GM21423 (cell line): ENCODE measurements around the gene LPP.
"Not testable (repeated sequence)": the region's sequence is repeated elsewhere in the genome, so short reads cannot be mapped to it uniquely, and the experiment has no call there.

ENCODE experiments used
- ATAC-seq: cut with Tn5 transposase; IDR thresholded peaks from one replicate; pipeline ENCODE4 v1.9.1; 2021; ENCODE audit warnings: mild to moderate bottlenecking, moderate library complexity; ENCODE audit not compliant: unreplicated experiment

Gene LPP

DNA sequence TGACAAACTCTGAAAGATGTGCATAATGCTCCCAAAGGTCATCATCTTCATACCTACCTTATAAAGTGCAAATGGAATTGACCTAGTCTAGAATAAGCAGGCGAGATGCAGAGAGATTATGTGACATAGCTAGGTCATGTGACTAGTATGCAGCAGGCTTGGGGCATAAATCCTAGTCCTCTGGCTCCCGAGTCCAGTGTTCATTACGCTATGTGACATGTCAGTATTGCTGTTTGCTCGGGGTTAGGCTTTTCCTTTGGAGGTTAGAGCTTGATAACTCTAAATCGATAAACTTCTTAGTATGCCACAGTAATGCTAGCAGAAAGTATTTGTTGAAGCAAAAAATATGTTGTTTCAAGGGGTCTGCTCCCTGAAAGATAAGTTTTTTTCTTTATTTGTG is 536.1 kb downstream of the LPP start:
- no peak for ATAC-seq

DNA sequence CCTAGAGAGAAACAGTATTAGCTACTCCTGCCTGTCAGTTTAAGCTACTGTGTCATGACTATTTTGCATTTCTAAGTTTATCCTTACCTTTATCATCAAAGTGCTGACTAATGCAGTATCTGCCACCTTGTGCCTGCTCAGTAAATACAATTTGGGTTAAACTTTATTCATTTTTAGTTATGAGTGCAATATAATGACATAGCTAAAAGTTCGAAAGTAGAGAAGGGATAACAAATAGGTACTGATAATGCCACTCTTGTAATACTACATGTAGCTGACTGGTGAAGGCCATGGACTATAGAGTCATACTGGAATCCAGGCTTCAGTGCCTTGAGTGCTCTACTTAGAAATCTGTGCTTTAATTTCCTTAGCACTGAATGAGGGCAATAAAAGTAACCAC is 537.0 kb downstream of the LPP start:
- no peak for ATAC-seq

DNA sequence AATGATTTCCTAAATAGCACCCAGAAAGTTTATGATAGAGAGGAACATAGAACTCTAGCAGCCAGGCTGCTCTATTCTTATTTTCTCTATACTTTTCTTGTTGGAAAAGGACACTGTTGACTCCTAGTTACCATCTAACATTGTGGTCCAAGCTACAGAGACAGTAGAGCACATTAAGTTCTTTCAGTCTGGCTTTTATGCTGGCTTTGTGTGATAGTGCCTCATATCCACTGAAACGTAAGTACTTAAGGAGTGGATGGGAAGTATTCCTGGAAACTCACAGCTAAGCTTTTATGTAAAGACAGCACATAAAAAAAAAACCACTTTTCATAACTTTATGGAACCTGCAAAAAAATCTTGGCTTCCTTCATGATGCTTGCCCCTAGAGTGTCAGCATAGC is 537.7 kb downstream of the LPP start:
- no peak for ATAC-seq

DNA sequence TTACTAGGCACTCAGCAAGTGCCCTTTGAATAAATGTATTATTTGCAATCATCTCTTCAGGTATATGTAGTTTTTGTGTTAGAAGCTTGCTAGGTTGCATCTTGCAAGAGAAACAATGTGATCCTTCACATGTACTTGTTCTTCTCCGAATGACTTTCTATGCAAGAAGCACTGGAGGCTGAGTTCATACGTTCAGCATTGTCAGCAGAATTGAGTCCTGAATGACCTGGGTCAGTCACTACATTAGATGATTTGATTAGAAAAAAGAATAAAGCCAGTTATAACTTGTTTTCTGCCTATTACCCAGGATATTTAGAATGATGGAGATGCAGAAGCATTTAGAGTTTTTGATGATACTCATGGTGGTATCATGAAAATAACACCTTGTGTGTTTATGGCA is 538.7 kb downstream of the LPP start:
- ATAC-seq, result no peak

DNA sequence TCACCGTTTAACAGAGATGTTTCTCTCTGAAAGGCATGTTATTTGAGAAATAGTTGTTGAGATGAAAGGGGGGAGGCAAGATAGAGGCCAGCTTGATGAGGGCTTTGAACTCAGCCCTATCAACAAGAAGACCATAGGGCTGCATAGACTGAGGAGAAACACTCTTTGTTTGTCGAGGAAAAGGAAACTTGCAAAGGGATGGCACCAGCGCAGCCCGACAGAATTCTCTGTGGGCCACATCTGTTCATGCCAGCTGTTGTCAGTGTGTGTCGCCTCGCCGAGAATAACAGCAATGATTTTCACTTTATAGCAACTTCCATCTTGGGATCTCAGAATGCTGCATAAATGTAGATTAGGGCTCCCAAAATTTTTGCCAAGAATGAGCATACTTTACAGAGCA is 539.5 kb downstream of the LPP start:
- no peak for ATAC-seq

DNA sequence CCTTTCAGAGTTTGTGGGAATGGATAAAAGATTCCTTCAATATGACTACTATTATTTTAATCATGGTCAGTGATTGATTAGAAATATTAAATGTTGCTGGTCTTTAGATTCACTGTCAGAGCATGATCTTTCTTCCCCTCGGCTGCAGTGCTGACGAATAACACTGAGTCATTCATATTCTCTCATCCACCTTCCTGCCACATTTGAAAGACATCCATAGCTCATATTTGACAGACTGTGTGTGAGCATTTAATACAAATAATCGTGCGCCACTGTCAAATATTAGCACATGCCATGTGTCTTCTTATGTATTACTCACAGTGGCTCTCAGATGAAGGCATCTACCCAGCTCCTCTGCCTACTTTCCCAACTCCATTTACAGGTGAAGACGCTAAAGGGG is 541.3 kb downstream of the LPP start:
- ATAC-seq, result no peak

DNA sequence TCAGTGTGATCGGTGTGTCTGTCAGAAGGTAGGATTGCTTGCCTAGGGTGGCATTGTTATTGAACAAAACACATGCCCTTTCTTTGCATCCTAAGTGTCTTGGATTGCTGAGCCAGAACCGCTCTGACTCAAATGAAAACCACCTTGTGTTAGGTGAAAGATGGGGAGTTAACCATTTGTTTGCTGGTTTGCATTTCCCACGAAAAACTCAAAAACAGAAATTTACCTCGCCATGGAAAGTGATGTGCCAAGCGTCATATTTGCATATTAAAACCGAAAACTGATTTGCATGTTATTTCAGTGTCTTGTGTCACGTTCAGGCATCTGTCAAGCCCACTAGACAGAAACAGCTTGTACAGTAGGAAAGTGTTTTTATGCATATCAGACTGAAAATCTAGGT is 543.2 kb downstream of the LPP start:
- ATAC-seq, result peak; percentile 88

DNA sequence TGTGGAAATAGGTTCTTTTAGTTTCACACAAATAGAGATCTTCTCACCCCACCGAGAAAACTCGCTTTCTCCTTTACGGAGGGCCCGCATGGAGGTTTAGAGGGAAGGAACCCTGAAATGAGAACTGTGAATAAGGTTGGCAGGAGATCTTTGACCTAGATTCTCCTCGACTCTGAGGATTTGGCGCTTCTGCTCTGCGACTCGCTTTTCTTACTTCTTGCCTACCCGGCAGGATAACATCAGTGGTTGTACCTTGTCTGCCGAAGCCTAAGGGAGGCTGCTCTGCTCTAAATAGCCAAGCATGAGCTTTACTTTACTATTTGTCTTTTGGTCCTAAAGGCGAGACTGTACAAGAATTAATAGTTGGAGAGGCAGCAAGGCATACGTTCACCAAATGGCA is 544.5 kb downstream of the LPP start:
- no peak for ATAC-seq

DNA sequence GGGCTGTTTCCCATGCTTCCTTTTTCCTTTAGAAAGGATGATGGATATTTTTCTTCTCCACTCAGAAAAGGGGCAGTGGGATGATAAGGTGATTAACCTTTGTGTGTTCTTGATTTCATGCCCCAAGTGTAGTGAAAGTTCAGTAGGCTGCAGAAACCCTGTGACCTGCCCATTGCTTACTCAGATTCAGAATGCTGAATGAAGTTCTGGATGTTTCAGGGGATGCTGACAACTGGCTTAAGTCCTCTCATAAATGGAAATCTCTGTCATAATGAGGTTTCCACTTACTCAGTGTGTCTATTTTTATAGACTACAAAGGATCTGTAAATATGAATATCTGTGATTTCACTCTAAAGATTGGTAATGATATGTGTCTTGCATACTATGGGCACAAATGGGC is 546.5 kb downstream of the LPP start:
- ATAC-seq, result no peak

DNA sequence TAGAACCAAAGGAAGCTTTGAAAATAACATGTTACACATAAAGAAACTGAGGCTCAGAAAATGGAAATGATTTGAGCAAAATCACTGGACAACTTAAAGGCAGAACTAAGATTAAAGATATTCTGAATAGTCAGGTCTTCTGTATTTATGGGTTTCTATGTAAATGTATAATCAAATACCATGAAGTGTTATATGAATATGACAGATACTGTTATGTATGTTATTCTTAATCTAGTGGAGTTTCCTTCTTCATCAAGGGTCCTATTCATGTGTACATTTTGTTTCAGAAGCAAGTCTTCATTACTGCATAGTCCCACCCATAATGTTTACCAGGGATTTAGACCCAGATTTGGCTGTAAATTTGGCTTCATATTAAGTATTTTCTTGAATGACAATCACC is 547.0 kb downstream of the LPP start:
- ATAC-seq, result no peak

DNA sequence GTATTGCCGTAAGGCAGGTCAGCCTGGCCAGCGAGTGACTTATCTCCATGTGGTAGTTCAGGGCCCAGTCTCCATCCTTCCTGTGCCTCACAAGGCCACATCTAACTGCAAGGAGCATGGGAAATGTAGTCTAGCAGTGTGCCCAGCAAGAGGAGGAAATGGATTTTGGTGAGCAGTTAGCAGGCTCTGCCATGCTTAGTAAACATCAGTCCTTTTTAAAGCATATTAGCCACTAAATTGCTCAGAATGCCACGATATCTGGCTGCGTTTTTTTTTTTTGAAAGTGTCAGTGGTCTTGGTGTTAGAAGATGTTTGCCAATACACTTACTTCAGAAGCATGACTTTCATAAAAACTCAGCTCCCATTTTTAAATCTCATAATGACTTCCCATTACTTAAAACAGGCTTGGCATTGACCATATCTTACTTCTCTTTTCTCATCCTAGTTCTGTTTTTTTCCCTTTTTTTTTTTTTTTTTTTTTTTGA is 547.6 kb downstream of the LPP start:
- no peak for ATAC-seq

DNA sequence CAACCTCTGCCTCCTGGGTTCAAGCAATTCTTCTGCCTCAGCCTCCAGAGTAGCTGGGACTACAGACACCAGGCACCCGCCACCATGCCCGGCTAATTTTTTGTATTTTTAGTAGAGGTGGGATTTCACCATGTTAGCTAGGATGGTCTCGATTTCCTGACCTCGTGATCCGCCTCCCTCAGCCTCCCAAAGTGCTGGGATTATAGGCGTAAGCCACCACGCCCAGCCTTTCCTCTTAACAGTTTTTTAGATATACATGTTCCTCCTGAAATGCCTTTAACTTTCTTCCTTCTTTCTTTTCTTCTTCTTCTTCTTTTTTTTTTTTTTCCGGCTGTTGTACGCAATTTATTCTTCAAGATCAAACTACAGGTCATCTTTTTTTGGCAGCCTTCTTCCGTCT is 548.1 kb downstream of the LPP start:
- ATAC-seq, result not testable (repeated sequence)

DNA sequence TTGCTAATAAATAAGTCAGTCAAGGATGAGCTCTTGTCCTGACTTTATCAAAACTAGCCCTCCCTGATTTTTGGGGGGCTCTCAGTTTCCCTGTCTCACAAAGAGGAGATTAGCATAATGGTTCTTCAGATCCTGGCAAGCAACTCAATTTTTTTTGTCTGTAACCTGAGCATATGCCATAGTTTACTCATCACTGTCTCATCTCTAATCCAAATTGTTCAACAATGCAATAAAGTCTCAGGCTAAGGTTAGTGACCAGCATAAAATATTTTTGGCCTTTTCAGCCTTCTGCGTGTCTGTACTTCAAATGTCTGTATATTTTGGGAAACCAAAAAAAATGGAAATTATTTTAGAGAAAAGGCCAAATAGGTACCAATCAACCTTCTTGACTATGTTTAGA is 552.2 kb downstream of the LPP start:
- no peak for ATAC-seq

DNA sequence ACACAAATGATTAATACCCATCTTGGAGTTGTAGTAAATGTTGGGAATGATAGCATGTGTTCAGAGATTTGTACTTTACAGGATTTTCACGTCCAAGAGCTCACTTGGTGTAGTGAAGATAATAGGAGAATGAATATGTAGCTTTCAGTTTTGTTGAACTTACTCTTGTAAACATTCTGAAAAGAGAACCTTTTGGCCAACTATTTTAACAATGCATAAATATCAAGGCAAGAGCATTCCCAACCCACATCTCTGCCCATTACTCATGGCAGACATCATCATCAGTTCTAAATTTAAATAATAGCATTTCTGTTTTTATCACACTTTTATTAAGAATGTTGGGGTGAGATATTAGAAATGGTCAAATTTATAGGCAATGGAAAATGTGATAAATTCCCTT is 552.6 kb downstream of the LPP start:
- no peak for ATAC-seq

DNA sequence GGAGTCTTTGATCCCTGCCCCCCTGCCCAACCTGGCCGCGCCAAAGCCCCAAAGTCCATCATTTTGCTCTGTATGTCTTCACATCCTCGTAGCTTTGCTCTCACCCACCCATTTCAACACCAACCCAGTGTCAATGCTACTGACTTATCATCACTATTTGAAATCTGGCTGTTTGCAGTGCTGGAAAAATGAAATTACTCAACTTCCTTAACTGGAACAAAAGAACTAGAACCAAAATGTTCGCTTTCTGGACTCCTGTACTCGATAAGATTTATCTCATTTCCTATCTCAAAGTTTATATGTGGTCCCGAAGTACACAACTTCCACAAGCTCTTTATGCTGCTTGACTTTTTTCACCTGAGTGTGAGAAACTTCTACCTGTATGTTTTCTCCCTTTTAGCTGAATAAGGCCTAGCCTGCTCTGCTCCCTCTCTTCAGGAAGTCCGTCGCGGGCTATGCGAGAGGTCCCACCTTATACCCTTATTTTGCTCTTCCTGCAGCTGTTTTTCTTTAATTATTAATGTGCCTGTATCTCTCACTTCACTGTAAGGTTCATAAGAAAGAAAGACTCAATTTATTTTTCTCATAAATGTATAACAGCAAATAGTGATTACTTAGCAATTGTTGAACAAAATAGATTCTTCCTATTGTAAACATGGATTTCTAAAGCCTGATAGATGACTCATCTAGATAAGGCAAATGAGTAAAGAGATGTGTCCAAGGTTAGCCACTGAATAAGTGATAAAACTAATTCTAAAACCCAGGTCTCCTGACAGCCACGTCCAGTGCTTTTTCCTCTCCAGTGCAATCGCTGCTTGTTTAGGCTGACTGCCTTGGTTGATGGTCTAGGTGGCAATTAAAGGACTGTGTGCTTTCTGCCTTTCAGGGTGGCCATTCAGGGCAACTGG is 553.7 kb downstream of the LPP start:
- no peak for ATAC-seq

DNA sequence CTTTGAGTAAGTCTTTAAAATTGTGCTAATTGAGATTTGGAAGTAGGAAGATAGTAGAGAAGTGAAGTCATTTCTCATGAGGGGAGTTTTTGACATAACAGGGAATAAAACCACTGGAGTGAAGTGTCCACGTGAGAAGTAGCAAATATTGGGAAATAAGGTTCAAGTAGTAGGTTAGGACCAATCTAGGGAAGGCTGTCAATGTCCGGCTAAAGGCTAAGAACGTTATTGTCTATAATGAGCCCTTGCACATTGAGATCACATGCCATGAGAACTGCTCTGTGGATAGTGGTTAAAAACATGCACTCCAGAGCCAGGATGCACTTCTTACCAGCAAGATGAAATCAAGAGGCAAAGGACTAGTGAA is 557.9 kb downstream of the LPP start:
- no peak for ATAC-seq

DNA sequence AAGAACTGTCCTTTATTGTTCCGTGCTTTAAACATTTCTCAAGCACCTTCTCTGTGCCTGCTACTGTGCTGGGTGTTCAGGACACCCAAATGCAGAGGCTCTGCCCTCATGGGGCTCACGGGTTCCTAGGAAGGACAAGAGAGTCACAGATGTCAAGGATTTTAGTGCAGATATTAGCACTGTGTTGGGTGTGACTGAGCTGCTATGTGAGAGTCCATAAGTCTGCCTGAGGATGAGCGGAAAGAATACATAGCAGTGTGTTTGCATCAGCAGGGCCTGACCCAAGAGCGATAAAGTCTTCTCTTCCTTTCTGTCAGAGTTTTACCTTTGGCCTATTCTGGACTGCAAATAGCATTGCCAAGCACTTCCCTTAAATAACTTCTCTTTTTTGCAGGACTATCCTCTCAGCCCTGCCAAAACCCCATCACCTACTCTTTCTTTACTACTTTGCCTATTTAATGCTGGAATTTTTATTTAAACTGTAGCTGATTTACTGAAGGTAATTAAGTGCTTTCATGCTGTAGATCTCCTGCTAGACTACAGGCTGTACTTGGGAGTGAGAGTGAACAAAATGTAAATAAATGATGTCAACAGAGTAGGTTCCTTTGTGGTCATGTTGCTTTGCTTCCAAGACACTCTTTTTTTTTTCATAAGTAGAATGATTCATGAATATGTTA is 558.4 kb downstream of the LPP start:
- no peak for ATAC-seq

DNA sequence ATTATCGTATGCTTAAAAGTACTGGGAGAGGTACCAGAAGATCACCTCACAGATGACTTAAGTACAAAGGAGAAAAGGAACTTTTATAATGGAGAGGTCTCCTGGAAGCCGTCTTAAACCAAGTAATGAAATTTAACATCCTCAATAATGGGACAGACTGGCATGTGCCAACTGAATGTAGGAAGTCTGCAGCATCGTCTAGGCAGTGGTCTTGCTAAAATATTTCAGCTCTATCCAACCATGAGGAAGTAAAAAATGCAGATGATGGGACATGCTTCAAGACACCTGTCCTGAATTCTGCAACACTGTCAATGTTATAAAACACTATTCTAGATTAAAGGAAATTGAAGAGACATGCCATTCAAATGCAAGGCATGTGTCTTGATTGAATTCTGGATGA is 559.0 kb downstream of the LPP start:
- ATAC-seq, result no peak

DNA sequence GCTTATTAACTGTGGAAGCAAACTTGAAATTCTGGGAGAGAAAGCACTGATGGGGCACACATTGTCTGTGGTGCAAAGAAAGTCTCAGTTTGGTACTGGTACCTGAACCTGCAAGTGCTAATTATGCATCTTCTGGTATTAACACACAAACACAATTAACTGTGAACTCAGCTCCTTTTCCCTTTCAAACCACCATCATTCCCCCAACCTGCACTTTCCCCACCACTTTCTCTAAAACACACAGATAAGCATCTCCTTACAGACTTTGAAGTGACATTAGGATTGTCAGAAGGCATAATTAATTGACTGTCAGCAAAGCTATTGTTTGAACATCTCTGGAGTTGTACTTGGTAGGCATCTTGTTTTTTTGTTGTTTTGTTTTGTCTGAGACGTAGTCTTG is 565.6 kb downstream of the LPP start:
- no peak for ATAC-seq

DNA sequence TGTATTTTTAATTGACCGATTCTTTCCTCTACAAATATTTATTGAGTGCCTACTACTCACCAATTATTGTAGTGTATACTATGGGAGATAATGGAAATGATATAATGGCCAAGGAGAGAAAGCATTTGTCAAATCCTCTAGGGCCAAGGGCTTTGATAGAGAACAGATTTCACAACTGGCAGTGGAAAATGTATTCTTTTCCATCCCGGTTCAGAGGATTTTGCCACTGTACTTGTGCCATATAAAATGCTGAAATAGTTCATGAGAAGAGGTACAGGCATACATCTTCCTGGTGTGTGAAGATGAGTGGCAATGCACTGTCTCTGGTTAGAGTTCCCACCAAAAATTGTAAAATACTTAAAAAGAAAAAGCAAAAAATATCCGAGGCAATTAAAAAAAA is 566.3 kb downstream of the LPP start:
- no peak for ATAC-seq

DNA sequence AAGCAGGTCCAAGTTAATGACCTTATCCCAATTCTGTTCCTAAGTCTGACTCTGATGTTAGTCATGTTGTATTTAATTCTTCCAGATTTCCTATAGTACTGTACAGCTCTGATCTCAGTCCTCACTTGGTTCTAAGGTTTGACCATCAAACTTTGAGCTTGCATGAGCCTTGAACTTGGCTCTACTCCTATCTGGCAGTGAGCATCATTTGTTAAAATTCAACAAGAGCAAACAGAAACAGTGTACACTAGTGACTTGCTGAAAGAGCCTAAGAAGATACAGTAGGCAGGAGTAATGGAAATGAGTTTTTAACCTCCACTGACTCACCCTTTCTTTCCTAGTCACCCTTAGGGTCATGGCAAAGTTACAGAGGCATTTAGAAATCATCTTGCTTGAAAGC is 566.7 kb downstream of the LPP start:
- no peak for ATAC-seq

DNA sequence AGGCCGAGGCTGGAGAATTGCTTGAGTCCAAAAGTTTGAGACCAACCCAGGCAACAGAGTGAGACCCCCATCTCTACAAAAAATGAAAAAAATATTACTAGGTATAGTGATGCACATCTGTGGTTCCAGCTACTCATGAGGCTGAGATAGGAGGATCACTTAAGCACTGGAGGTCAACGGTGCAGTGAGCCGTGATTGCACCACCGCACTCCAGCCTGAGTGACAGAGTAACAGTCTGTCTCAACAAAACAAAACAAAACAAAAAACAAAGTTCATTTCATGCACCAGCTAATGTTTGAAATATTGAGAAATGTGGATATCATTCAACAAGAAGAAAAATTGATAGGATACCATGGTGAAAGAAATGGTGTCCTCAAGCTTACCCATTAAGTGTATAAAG is 567.4 kb downstream of the LPP start:
- ATAC-seq, result no peak
